Mesenchymal stem cell (in vitro differentiated cells and primary cell): ENCODE results near the gene VPS13A.
A peak's percentile ranks its signal among the peaks of the same experiment; 100 is the strongest.
"Not testable (repeated sequence)": the region's sequence is repeated elsewhere in the genome, so short reads cannot be mapped to it uniquely, and the experiment has no call there.

Source experiments
- DNase-seq: peaks from one replicate; pipeline ENCODE4 v3.0.0-alpha.2; 2013
- H2AFZ ChIP-seq: one replicate; pipeline ENCODE4 v1.6.1; 2013; ENCODE audit warnings: low read depth, mild to moderate bottlenecking, control low read depth, inconsistent platforms, low read length, moderate library complexity
- H2AK5ac ChIP-seq: 2 replicates; pipeline ENCODE4 v1.6.1; 2013; ENCODE audit warnings: low read length, moderate library complexity, mild to moderate bottlenecking, inconsistent platforms; ENCODE audit not compliant: severe bottlenecking
- H2BK120ac ChIP-seq: one replicate; pipeline ENCODE4 v1.6.1; 2013; ENCODE audit warnings: low read depth, mild to moderate bottlenecking, inconsistent platforms, low read length, moderate library complexity
- H2BK12ac ChIP-seq, 2 experiments: one replicate each; pipeline ENCODE4 v1.6.1; 2013; ENCODE audit warnings: inconsistent platforms in 2 of 2, low read length in 2 of 2, mild to moderate bottlenecking in 2 of 2, moderate library complexity in 2 of 2, control low read depth in 1 of 2
- H2BK15ac ChIP-seq: one replicate; pipeline ENCODE4 v1.6.1; 2013; ENCODE audit warnings: mild to moderate bottlenecking, low read depth, inconsistent platforms; ENCODE audit not compliant: poor library complexity, severe bottlenecking
- H2BK5ac ChIP-seq: 2 replicates; pipeline ENCODE4 v1.6.1; 2013; ENCODE audit warnings: low read depth, mild to moderate bottlenecking, low read length, control low read depth, inconsistent platforms; ENCODE audit not compliant: poor library complexity, severe bottlenecking
- H3K14ac ChIP-seq, 2 experiments: one replicate each; pipeline ENCODE4 v1.6.1; 2013; ENCODE audit warnings: inconsistent platforms in 2 of 2, low read length in 2 of 2, control low read depth in 1 of 2, mild to moderate bottlenecking in 1 of 2, moderate library complexity in 1 of 2
- H3K18ac ChIP-seq, 2 experiments: one replicate each; pipeline ENCODE4 v1.6.1; 2013; ENCODE audit warnings: inconsistent platforms in 2 of 2, low read length in 2 of 2, control low read depth in 1 of 2, low read depth in 1 of 2, mild to moderate bottlenecking in 1 of 2
- H3K23ac ChIP-seq, 2 experiments: one replicate each; pipeline ENCODE4 v1.6.1; 2013; ENCODE audit warnings: inconsistent platforms in 2 of 2, low read length in 2 of 2, mild to moderate bottlenecking in 2 of 2, moderate library complexity in 2 of 2, control low read depth in 1 of 2
- H3K27ac ChIP-seq: 2 replicates; pipeline ENCODE4 v1.5.1; 2013; ENCODE audit warnings: mild to moderate bottlenecking, moderate library complexity, low read length, control low read depth, inconsistent platforms; ENCODE audit not compliant: poor library complexity, severe bottlenecking
- H3K27me3 ChIP-seq, 2 experiments: 2 replicates each; pipeline versions ENCODE4 v1.6.1 to v1.7.0; 2013; ENCODE audit warnings: low read length in 2 of 2, mild to moderate bottlenecking in 2 of 2, moderate library complexity in 2 of 2, control low read depth in 1 of 2, inconsistent platforms in 1 of 2; ENCODE audit not compliant: control insufficient read depth in 1 of 2, insufficient read depth in 1 of 2
- H3K36me3 ChIP-seq, 2 experiments: 2 replicates each; pipeline versions ENCODE4 v1.6.1 to v1.7.0; 2013; ENCODE audit warnings: low read length in 2 of 2, control low read depth in 1 of 2, inconsistent platforms in 1 of 2, low read depth in 1 of 2, mild to moderate bottlenecking in 1 of 2; ENCODE audit not compliant: insufficient read depth in 2 of 2, control insufficient read depth in 1 of 2
- H3K4ac ChIP-seq, 2 experiments: one replicate each; pipeline ENCODE4 v1.6.1; 2013; ENCODE audit warnings: inconsistent platforms in 2 of 2, low read length in 2 of 2, mild to moderate bottlenecking in 2 of 2, moderate library complexity in 2 of 2, control low read depth in 1 of 2, low read depth in 1 of 2
- H3K4me1 ChIP-seq: 2 replicates; pipeline ENCODE4 v1.6.1; 2013; ENCODE audit warnings: low read depth, low read length, control low read depth; ENCODE audit not compliant: control insufficient read depth, insufficient read depth
- H3K4me2 ChIP-seq: 2 replicates; pipeline ENCODE4 v1.6.1; 2013; ENCODE audit warnings: low read length, mild to moderate bottlenecking, inconsistent platforms; ENCODE audit not compliant: poor library complexity, severe bottlenecking
- H3K4me3 ChIP-seq, 2 experiments: 2 replicates each; pipeline versions ENCODE4 v1.5.1 to v1.7.0; 2013; ENCODE audit warnings: low read length in 2 of 2, mild to moderate bottlenecking in 2 of 2, control low read depth in 1 of 2, low read depth in 1 of 2; ENCODE audit not compliant: insufficient read depth in 1 of 2
- H3K79me1 ChIP-seq: replicated peaks from 2 replicates; pipeline ENCODE4 v1.6.1; 2013; ENCODE audit warnings: mild to moderate bottlenecking, control low read depth, low read length, inconsistent platforms; ENCODE audit not compliant: poor library complexity, severe bottlenecking
- H3K9ac ChIP-seq: 2 replicates; pipeline ENCODE4 v1.7.0; 2013; ENCODE audit warnings: mild to moderate bottlenecking, low read length, moderate library complexity
- H3K9me3 ChIP-seq: 2 replicates; pipeline ENCODE4 v1.7.0; 2013; ENCODE audit warnings: mild to moderate bottlenecking, low read length; ENCODE audit not compliant: control insufficient read depth
- H4K8ac ChIP-seq: one replicate; pipeline ENCODE4 v1.6.1; 2013; ENCODE audit warnings: inconsistent platforms, mild to moderate bottlenecking, low read length, moderate library complexity
- H4K91ac ChIP-seq: one replicate; pipeline ENCODE4 v1.6.1; 2013; ENCODE audit warnings: mild to moderate bottlenecking, low read length, inconsistent platforms
- WGBS: methylation state at CpG from one replicate; pipeline ENCODE4 v1.1.7; 2013; ENCODE audit warnings: mixed read lengths; 5-methylcytosine and 5-hydroxymethylcytosine counted together

VPS13A gene

DNA sequence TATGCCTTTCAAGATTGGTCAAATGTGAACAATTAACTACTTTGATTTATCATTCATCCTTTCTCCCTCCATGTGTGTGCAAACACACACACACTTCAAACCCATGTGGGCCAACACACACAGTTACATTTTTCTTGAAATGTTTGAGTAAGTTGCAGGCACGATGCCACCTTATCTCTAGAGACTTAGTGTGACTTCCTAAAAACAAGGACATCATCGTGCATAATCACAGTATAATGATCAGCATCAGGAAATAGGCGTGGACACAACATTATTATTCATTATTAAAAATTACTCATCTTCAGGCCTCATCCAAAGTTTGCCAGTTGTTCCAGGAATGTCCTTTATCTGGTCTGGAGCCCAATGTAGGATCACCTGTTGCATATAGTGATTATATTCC is 261.3 kb downstream of the VPS13A start:
- H3K27me3 ChIP-seq, result no peaks in the 10 kb centered on the region
- H3K36me3 ChIP-seq, result no peaks in the 10 kb centered on the region
- H3K27ac ChIP-seq, result no peak overlapping the region
- H3K4me3 ChIP-seq, result no peak overlapping the region
- H3K79me1 ChIP-seq, result no peaks in the 10 kb centered on the region
- H3K4me1 ChIP-seq, result peaks cover 8% of the 10 kb centered on the region
- WGBS, result 86% methylated on average over 3 of the region's 3 CpGs
- no peak overlapping the region for H3K18ac ChIP-seq
- no peak overlapping the region for H2BK15ac ChIP-seq
- H2BK5ac ChIP-seq, result no peak overlapping the region
- no peak overlapping the region for H2BK12ac ChIP-seq
- H3K4me2 ChIP-seq, result no peak overlapping the region
- DNase-seq, result no peak
- H4K91ac ChIP-seq, result no peak overlapping the region
- H3K14ac ChIP-seq, result no peak overlapping the region
- H2BK120ac ChIP-seq, result no peak overlapping the region
- H3K9me3 ChIP-seq, result no peaks in the 10 kb centered on the region
- no peak overlapping the region for H3K9ac ChIP-seq
- H2AFZ ChIP-seq, result no peak overlapping the region
- H4K8ac ChIP-seq, result no peak overlapping the region
- H3K4ac ChIP-seq, result no peak overlapping the region
- H2AK5ac ChIP-seq, result no peak overlapping the region
- no peak overlapping the region for H3K23ac ChIP-seq

DNA sequence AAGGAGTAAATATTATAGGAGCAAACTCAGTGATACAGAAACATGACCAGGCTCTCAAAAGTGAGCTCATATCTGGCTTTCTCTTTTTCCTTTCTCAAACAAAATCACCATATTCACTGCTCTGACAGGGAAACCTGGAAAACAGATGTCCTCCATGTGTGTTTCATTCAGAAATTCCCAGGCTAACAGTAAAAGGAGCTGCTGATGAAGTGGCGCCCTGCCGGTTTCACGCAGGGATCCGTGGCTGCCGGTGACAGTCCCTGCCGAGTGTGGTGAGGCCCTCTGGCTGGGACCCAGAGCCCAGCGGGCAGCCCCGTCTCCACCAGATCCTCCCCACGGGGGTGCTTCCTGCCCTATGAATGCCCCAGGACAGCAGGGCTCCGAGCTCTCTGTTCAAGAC is 262.7 kb downstream of the VPS13A start:
- peak overlapping the region; percentile 74 for H3K9ac ChIP-seq
- WGBS, result 38% methylated on average over 9 of the region's 10 CpGs
- H3K27me3 ChIP-seq, result no peaks in the 10 kb centered on the region
- peak overlapping the region in 1 of 2 experiments; percentile 68 for H3K4me3 ChIP-seq
- H3K23ac ChIP-seq, result no peak overlapping the region
- peak overlapping the region; percentile 17 for H3K27ac ChIP-seq
- DNase-seq, result no peak
- H3K4me1 ChIP-seq, result peaks cover 8% of the 10 kb centered on the region
- peak overlapping the region; percentile 43 for H2AFZ ChIP-seq
- no peak overlapping the region for H2BK5ac ChIP-seq
- no peak overlapping the region for H4K8ac ChIP-seq
- H2BK12ac ChIP-seq, result no peak overlapping the region
- H2AK5ac ChIP-seq, result no peak overlapping the region
- no peak overlapping the region for H2BK15ac ChIP-seq
- H3K79me1 ChIP-seq, result no peaks in the 10 kb centered on the region
- H3K18ac ChIP-seq, result no peak overlapping the region
- H2BK120ac ChIP-seq, result no peak overlapping the region
- no peaks in the 10 kb centered on the region for H3K36me3 ChIP-seq
- H3K14ac ChIP-seq, result peak overlapping the region in 1 of 2 experiments; percentile 91
- H3K4ac ChIP-seq, result peak overlapping the region in 1 of 2 experiments; percentile 16
- H3K4me2 ChIP-seq, result peak overlapping the region; percentile 60
- no peaks in the 10 kb centered on the region for H3K9me3 ChIP-seq
- no peak overlapping the region for H4K91ac ChIP-seq

DNA sequence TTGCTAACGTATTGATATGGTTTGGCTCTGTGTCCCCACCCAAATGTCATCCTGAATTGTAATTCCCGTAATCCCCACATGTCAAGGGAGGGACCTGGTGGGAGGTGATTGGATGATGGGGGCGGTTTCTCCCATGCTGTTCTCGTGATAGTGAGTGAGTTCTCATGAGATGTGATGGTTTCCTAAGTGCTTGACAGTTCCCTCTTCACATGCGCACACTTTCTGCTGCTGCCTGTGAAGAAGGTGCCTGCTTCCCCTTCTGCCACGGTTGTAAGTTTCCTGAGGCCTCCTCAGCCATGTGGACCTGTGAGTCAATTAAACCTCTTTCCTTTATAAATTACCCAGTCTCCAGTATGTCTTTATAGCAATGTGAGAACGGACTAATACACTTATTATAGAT is 263.8 kb downstream of the VPS13A start:
- not testable (repeated sequence) for H3K27ac ChIP-seq, H3K79me1 ChIP-seq, H2BK12ac ChIP-seq, H3K9me3 ChIP-seq, H3K14ac ChIP-seq, H2AK5ac ChIP-seq, H4K91ac ChIP-seq, H3K4ac ChIP-seq, H2BK5ac ChIP-seq, H2BK120ac ChIP-seq, H3K4me2 ChIP-seq, H4K8ac ChIP-seq, H3K23ac ChIP-seq, H3K27me3 ChIP-seq, H2AFZ ChIP-seq, H2BK15ac ChIP-seq, H3K9ac ChIP-seq, DNase-seq, H3K4me3 ChIP-seq, H3K18ac ChIP-seq, H3K36me3 ChIP-seq, H3K4me1 ChIP-seq
- WGBS, result 67% methylated on average over 2 of the region's 7 CpGs

DNA sequence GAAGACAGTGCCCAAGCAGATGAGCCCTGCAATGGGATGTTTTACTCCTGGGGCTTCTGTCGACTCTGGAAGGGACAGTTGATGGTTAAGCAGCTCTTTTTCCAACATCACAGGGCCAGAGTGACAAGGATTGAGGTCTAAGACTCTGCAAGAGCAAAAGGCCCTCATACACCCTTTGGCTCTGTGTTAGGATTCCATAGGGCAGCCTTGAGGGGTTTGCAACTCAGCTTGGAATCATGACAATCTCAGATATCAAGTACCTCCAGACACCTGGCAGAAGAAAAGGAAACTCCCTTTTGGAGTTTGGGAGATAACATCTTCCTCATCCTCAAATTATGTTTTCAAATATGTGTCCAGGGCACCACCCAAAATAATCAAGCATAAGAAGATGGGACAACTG is 265.1 kb downstream of the VPS13A start:
- Histone ChIP-seq H3K79me1 (no peaks in the 10 kb centered on the region), H3K23ac (no peak overlapping the region), H2AFZ (no peak overlapping the region), H3K4me3 (no peak overlapping the region), H2AK5ac (no peak overlapping the region), H4K8ac (no peak overlapping the region), H3K4me1 (peaks cover 6% of the 10 kb centered on the region), H4K91ac (no peak overlapping the region), H3K9me3 (no peaks in the 10 kb centered on the region), H3K4me2 (no peak overlapping the region), H3K14ac (no peak overlapping the region), H3K36me3 (no peaks in the 10 kb centered on the region), H2BK15ac (no peak overlapping the region), H2BK5ac (no peak overlapping the region), H3K18ac (no peak overlapping the region), H2BK120ac (no peak overlapping the region), H3K4ac (no peak overlapping the region), H3K27ac (no peak overlapping the region), H3K27me3 (no peaks in the 10 kb centered on the region), H3K9ac (no peak overlapping the region), H2BK12ac (no peak overlapping the region)
- no peak for DNase-seq
- 85% methylated on average over 1 of the region's 1 CpG for WGBS
